ENCODE measurements around the gene FCF1.

GRCh38 chr14:74683406-74683805 is 29.5 kb upstream of the FCF1 start:
- TF ChIP-seq CTCF (IDR thresholded peaks at IDR 0.05; ENCODE audit: insufficient read depth, low read depth, low read length): no peak
- TF ChIP-seq EZH2 (IDR thresholded peaks at IDR 0.05; ENCODE audit: insufficient read depth, low read length): no peak
